ENCODE results near the gene PPEF1.

PPEF1 gene

GRCh38 chrX:18872621-18873020, 165.2 kb downstream of the PPEF1 start:
- DNase-seq (ENCODE audit: insufficient read length) (no peak), FAIRE-seq (no peak)
- TF ChIP-seq POLR2A (IDR thresholded peaks at IDR 0.05; ENCODE audit: low read depth, low read length) (no peak), POLR2AphosphoS5 (IDR thresholded peaks at IDR 0.05; ENCODE audit: low read depth, low read length) (no peak), TAF1 (IDR thresholded peaks at IDR 0.05; ENCODE audit: borderline replicate concordance, low read depth, low read length) (no peak)

DNA sequence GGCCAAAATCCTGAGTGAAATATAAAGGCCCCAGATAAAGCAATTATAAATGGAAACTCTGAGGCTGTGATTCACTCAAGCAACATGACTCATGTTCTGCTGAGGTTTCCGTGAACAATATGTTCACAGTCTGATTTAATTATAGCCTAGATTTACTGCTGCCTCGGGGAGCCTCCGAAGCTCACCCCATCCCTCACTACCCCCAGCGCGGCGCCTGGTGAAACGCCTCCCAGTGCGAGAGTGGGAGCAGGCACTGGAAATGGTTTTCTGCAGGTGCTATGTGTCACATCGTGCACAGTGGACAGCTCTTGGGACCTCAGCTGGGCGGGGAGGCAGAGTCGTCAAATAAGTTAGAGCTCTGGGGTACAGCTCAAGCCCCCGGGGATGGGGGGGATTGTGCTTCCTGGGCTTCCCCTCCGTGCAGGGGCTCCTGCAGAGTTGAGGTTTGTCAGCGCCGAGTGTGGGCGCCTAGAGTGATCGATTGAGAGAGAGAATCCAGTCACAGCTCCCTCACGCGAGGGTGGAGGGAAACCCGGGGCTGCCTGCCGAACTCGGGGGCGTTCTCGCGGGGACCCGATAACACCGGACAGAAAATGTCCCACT, 165.8 kb downstream of the PPEF1 start:
- no peak for FAIRE-seq
- TF ChIP-seq POLR2AphosphoS5 (IDR thresholded peaks at IDR 0.05; ENCODE audit: low read depth, low read length) (no peak), TAF1 (IDR thresholded peaks at IDR 0.05; ENCODE audit: borderline replicate concordance, low read depth, low read length) (no peak), POLR2A (IDR thresholded peaks at IDR 0.05; ENCODE audit: low read depth, low read length) (no peak)
- DNase-seq (ENCODE audit: insufficient read length), result no peak

- no peak for DNase-seq (ENCODE audit: insufficient read length)
- TF ChIP-seq POLR2AphosphoS5 (IDR thresholded peaks at IDR 0.05; ENCODE audit: low read depth, low read length) (no peak), TAF1 (IDR thresholded peaks at IDR 0.05; ENCODE audit: borderline replicate concordance, low read depth, low read length) (no peak), POLR2A (IDR thresholded peaks at IDR 0.05; ENCODE audit: low read depth, low read length) (no peak)
- FAIRE-seq, result no peak
These were observed 166.4 kb downstream of the PPEF1 start for GRCh38 chrX:18873836-18874235.

DNA sequence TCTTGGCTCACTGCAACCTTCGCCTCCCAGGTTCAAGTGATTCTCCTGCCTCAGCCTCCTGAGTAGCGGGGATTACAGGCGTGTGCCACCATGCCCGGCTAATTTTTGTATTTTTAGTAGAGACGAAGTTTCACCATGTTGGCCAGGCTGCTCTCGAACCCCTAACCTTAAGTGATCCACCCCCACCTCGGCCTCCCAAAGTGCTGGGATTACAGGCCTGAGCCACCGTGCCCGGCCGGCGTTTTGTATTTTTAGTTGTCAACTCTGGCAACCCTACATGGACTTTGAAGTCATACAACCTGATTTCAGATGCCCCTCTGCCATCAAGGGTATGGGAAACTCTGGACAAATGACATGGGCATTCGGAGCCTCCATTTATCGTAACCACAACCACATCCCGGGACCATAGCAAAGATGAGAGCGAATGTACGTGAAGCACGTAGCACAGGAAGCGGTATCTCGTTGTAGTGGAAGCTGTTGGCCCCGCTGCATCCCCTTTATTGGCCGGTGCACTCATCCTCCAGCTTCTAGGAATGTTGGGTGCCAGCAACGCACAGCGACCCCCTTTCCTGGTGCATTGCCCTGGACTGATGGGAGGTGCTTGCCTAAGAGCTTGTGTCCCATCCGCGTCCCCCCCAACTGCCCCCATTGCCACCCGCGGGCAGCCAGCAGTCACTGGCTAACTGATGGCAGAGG, 167.3 kb downstream of the PPEF1 start:
- DNase-seq (ENCODE audit: insufficient read length), result no peak
- no peak for TF ChIP-seq POLR2A (IDR thresholded peaks at IDR 0.05; ENCODE audit: low read depth, low read length)
- no peak for TF ChIP-seq TAF1 (IDR thresholded peaks at IDR 0.05; ENCODE audit: borderline replicate concordance, low read depth, low read length)
- TF ChIP-seq POLR2AphosphoS5 (IDR thresholded peaks at IDR 0.05; ENCODE audit: low read depth, low read length), result no peak
- FAIRE-seq, result no peak

GRCh38 chrX:18875256-18875878, 167.9 kb downstream of the PPEF1 start:
- TF ChIP-seq POLR2AphosphoS5 (IDR thresholded peaks at IDR 0.05; ENCODE audit: low read depth, low read length) (no peak), TAF1 (IDR thresholded peaks at IDR 0.05; ENCODE audit: borderline replicate concordance, low read depth, low read length) (no peak), POLR2A (IDR thresholded peaks at IDR 0.05; ENCODE audit: low read depth, low read length) (no peak)
- no peak for DNase-seq (ENCODE audit: insufficient read length)
- no peak for FAIRE-seq

DNA sequence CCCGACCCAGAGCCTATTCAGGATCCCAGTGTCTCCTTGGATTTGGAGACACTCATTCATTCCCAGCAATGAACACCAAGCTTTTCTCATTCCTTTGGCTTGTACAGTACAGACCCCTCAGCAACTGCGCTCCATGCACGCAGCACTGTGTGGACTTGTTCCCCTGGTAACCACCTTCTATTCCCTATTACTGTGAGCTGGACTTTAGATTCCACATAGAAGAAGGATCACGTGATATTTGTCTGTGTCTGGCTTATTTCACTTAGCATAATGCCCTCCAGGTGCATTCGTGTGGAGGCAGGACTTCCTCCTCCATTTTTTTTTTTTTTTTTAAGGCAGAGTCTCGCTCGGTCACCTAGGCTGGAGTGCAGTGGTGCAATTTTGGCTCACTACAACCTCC, 170.0 kb downstream of the PPEF1 start:
- no peak for DNase-seq (ENCODE audit: insufficient read length)
- no peak for FAIRE-seq
- no peak for TF ChIP-seq POLR2A (IDR thresholded peaks at IDR 0.05; ENCODE audit: low read depth, low read length)
- TF ChIP-seq TAF1 (IDR thresholded peaks at IDR 0.05; ENCODE audit: borderline replicate concordance, low read depth, low read length), result no peak
- TF ChIP-seq POLR2AphosphoS5 (IDR thresholded peaks at IDR 0.05; ENCODE audit: low read depth, low read length), result no peak

Measured in GM12892 (cell line).